Measurements from ENCODE around the gene LHX4. TPM values are rescaled to one million over a fixed set of nuclear protein-coding genes. Genes with fewer than 3 reads are reported as not detected.
A peak's percentile ranks its signal among the peaks of the same experiment; 100 is the strongest.

LHX4 gene
- total and polyA plus RNA-seq, 2 of the 4 experiments (the other 2 are of a cell fraction), result 0.05 to 0.18 TPM

- peaks cover 7% of the 10 kb centered on the region for H3K4me1 ChIP-seq (ENCODE audit: control insufficient read depth, insufficient read depth, low read length)
- BruUV-seq (replicated peaks), result no TSS peak
These were observed 82.9 kb downstream of the LHX4 start for GRCh38 chr1:180312926-180313325.

More at GRCh38 chr1:180312926-180313325, 82.9 kb downstream of the LHX4 start:
- no peak overlapping the region for H2BK15ac ChIP-seq (ENCODE audit: low read depth, low read length)
- no peak overlapping the region for H3K4ac ChIP-seq (ENCODE audit: low read depth, low read length)
- TF ChIP-seq BHLHE40 (IDR thresholded peaks at IDR 0.05; ENCODE audit: low read depth, low read length) (no peak), MAZ (IDR thresholded peaks at IDR 0.05; ENCODE audit: borderline replicate concordance, low read depth, low read length) (no peak), FOS (IDR thresholded peaks at IDR 0.05; ENCODE audit: low read depth, low read length) (no peak), RAD21 (IDR thresholded peaks at IDR 0.05; ENCODE audit: low read length) (no peak), CHD1 (IDR thresholded peaks at IDR 0.05; ENCODE audit: low read depth, low read length) (no peak), CEBPB (IDR thresholded peaks at IDR 0.05; ENCODE audit: low read depth, low read length) (no peak)
- TF ChIP-seq, protein P1, sequence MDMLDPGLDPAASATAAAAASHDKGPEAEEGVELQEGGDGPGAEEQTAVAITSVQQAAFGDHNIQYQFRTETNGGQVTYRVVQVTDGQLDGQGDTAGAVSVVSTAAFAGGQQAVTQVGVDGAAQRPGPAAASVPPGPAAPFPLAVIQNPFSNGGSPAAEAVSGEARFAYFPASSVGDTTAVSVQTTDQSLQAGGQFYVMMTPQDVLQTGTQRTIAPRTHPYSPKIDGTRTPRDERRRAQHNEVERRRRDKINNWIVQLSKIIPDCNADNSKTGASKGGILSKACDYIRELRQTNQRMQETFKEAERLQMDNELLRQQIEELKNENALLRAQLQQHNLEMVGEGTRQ (IDR thresholded peaks at IDR 0.05; ENCODE audit: low read depth, low read length), result no peak
- H3K9me1 ChIP-seq (ENCODE audit: insufficient read depth, low read length), result no peaks in the 10 kb centered on the region
- no peak overlapping the region for H3K4me3 ChIP-seq (ENCODE audit: insufficient read depth, low read depth, low read length)
- no peak overlapping the region for H4K91ac ChIP-seq (ENCODE audit: insufficient read depth, low read depth, low read length)
- H3K9ac ChIP-seq (ENCODE audit: low read depth, low read length), result no peak overlapping the region
- no peak overlapping the region for H3K56ac ChIP-seq (ENCODE audit: extremely low read depth, insufficient read depth, low read length)
- H3K4me2 ChIP-seq (ENCODE audit: low read depth, low read length), result no peak overlapping the region
- H4K8ac ChIP-seq (ENCODE audit: low read depth in 2 of 2, low read length in 2 of 2), result peak overlapping the region in 1 of 2 experiments; percentile 22; a peak in 1 of 4 replicates
- DNase-seq (peak; percentile 39), ATAC-seq (ENCODE audit: low read depth) (peak; percentile 13; the same call in 1 of the 2 replicates)
- POLR2A ChIA-PET (ENCODE audit: unreplicated experiment), result no interaction called here
- H2AFZ ChIP-seq (replicated peaks; ENCODE audit: low read length, poor library complexity), result no peak overlapping the region
- in situ Hi-C loops (cut with MboI; ENCODE audit: low sequenced_read_pairs) (no loop called here), dilution Hi-C loops (cut with HindIII; ENCODE audit: low sequenced_read_pairs, unreplicated experiment) (no loop called here), intact Hi-C loops (cut with micrococcal nuclease) (no loop called here)
- H2BK120ac ChIP-seq (ENCODE audit: low read depth, low read length), result no peak overlapping the region; the same call in 1 of the 2 replicates
- H3K27ac ChIP-seq (ENCODE audit: insufficient read depth, low read length), result no peak overlapping the region
- H3K14ac ChIP-seq (replicated peaks; ENCODE audit: low read depth, low read length), result no peak overlapping the region
- CTCF ChIA-PET, result interaction anchor here (1.0 kb wide), 1 partner anchor 16 kb away, joined by 4 read pairs; no protein-coding TSS in a partner anchor
- H2AK9ac ChIP-seq (replicated peaks; ENCODE audit: low read depth, low read length, poor library complexity), result no peak overlapping the region
- H3K23ac ChIP-seq (ENCODE audit: low read depth, low read length), result no peak overlapping the region
- H2AK5ac ChIP-seq (ENCODE audit: low read depth, low read length), result no peak overlapping the region
- no peak overlapping the region for H3K18ac ChIP-seq (ENCODE audit: low read depth, low read length)
- H4K20me1 ChIP-seq (ENCODE audit: insufficient read depth, low read length), result peaks cover 7% of the 10 kb centered on the region
- H4K5ac ChIP-seq (ENCODE audit: low read depth, low read length), result no peak overlapping the region
- H3K79me1 ChIP-seq (ENCODE audit: low read depth in 1 of 2, low read length in 2 of 2), result peaks cover 5 to 17% of the 10 kb centered on the region in 2 experiments; a peak in 2 of 4 replicates
- no peak overlapping the region for H2BK20ac ChIP-seq (ENCODE audit: low read depth, low read length)
- H2BK5ac ChIP-seq (ENCODE audit: low read depth, low read length, poor library complexity, severe bottlenecking), result peak overlapping the region; percentile 17
- H3K27me3 ChIP-seq (ENCODE audit: control insufficient read depth, insufficient read depth, low read length), result no peaks in the 10 kb centered on the region
- WGBS, 2 experiments (ENCODE audit: extremely low coverage in 2 of 2, insufficient read length in 1 of 2), result no CpG with 5 or more reads among the region's 2 CpGs
- H3K36me3 ChIP-seq (ENCODE audit: control insufficient read depth, insufficient read depth, low read length), result peaks cover 3% of the 10 kb centered on the region; the same call in 1 of the 2 replicates
- H3K9me3 ChIP-seq (ENCODE audit: control insufficient read depth, insufficient read depth, low read length), result no peaks in the 10 kb centered on the region

Data from IMR-90 (cell line).